ENCODE data around the gene RSPO1. TPM values are rescaled to one million over a fixed set of nuclear protein-coding genes. Genes with fewer than 3 reads are reported as not detected.

Gene RSPO1
- total RNA-seq, 1 donor from 2014 or later, result not detected

DNA sequence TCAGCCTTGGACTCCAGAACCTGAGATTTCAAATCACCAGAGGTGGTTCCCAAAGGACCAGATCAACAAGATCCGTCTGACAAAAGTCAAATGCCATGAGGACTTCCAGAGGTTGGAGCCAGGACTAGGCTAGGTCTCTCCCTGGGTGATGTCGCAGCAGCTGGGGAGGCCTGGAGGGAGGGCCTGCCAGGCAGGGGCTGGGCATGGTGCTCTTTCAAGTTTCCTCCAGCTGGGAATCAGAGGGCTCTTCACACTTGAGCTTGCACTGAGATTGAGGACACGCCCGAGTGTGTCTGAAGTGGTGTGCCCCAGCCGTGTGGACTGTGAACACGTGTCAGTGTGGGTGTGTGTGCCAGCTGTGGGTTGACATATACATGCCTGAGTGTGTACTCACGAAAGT, 21.3 kb upstream of the RSPO1 start:
- peaks cover 20% of the 10 kb centered on the region for H3K27me3 Mint-ChIP-seq (ENCODE audit: unreplicated experiment)
- H3K4me1 Mint-ChIP-seq (ENCODE audit: unreplicated experiment), result peaks cover 1% of the 10 kb centered on the region
- no peak for DNase-seq (ENCODE audit: extremely low spot score, unreplicated experiment)
- H3K9me3 Mint-ChIP-seq (ENCODE audit: unreplicated experiment), result no peaks in the 10 kb centered on the region
- no peak overlapping the region for H3K27ac Mint-ChIP-seq (ENCODE audit: unreplicated experiment)
- TF ChIP-seq, protein P1, sequence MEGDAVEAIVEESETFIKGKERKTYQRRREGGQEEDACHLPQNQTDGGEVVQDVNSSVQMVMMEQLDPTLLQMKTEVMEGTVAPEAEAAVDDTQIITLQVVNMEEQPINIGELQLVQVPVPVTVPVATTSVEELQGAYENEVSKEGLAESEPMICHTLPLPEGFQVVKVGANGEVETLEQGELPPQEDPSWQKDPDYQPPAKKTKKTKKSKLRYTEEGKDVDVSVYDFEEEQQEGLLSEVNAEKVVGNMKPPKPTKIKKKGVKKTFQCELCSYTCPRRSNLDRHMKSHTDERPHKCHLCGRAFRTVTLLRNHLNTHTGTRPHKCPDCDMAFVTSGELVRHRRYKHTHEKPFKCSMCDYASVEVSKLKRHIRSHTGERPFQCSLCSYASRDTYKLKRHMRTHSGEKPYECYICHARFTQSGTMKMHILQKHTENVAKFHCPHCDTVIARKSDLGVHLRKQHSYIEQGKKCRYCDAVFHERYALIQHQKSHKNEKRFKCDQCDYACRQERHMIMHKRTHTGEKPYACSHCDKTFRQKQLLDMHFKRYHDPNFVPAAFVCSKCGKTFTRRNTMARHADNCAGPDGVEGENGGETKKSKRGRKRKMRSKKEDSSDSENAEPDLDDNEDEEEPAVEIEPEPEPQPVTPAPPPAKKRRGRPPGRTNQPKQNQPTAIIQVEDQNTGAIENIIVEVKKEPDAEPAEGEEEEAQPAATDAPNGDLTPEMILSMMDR (IDR thresholded peaks at IDR 0.05), result no peak
- H3K4me3 Mint-ChIP-seq (ENCODE audit: unreplicated experiment), result no peak overlapping the region
- no peaks in the 10 kb centered on the region for H3K36me3 Mint-ChIP-seq (ENCODE audit: unreplicated experiment)

DNA sequence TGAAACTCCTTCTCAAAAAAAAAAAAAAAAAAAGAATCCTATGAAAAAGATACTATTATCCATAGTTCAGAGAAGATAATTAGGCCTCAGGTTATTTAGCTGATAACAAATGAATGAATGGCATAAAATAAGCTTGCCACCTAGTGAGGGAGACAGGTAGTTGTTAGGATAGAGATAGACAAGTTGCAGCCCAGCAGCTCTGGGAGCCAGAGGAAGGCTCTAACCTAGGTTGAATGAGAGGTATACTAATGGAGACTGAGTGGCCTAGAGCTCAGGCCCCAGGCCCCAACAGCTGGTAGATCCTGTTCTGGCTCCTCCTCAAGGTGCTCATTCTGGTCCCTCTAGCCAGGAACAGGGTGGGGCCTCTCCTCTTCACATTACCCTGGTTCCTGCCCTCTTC, 20.6 kb upstream of the RSPO1 start:
- H3K4me1 Mint-ChIP-seq (ENCODE audit: unreplicated experiment), result no peaks in the 10 kb centered on the region
- H3K4me3 Mint-ChIP-seq (ENCODE audit: unreplicated experiment), result no peak overlapping the region
- TF ChIP-seq, protein P1 (IDR thresholded peaks at IDR 0.05), result no peak
- peaks cover 18% of the 10 kb centered on the region for H3K27me3 Mint-ChIP-seq (ENCODE audit: unreplicated experiment)
- H3K27ac Mint-ChIP-seq (ENCODE audit: unreplicated experiment), result no peak overlapping the region
- no peaks in the 10 kb centered on the region for H3K36me3 Mint-ChIP-seq (ENCODE audit: unreplicated experiment)
- H3K9me3 Mint-ChIP-seq (ENCODE audit: unreplicated experiment), result no peaks in the 10 kb centered on the region
- DNase-seq (ENCODE audit: extremely low spot score, unreplicated experiment), result no peak

DNA sequence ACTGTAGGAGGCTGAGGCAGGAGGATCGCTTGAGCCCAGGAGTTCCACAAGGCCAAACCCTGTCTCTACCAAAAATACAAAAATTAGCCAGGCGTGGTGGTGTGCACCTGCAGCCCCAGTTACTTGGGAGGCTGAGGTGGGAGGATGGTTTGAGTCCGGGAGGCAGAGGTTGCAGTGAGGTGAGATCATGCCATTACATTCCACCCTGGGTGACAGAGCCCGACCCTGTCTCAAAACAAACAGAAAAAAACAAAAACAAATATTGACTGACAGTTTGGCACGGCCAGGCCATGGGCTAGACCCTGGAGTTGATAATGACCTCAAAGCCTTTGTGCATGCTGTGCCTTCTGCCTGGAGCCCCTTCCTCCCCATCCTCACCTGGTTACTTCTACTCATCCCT, 19.2 kb upstream of the RSPO1 start:
- H3K27ac Mint-ChIP-seq (ENCODE audit: unreplicated experiment), result no peak overlapping the region
- no peaks in the 10 kb centered on the region for H3K4me1 Mint-ChIP-seq (ENCODE audit: unreplicated experiment)
- H3K9me3 Mint-ChIP-seq (ENCODE audit: unreplicated experiment), result no peaks in the 10 kb centered on the region
- TF ChIP-seq, protein P1 (IDR thresholded peaks at IDR 0.05), result no peak
- H3K27me3 Mint-ChIP-seq (ENCODE audit: unreplicated experiment), result peaks cover 16% of the 10 kb centered on the region
- DNase-seq (ENCODE audit: extremely low spot score, unreplicated experiment), result no peak
- H3K36me3 Mint-ChIP-seq (ENCODE audit: unreplicated experiment), result no peaks in the 10 kb centered on the region
- H3K4me3 Mint-ChIP-seq (ENCODE audit: unreplicated experiment), result no peak overlapping the region

DNA sequence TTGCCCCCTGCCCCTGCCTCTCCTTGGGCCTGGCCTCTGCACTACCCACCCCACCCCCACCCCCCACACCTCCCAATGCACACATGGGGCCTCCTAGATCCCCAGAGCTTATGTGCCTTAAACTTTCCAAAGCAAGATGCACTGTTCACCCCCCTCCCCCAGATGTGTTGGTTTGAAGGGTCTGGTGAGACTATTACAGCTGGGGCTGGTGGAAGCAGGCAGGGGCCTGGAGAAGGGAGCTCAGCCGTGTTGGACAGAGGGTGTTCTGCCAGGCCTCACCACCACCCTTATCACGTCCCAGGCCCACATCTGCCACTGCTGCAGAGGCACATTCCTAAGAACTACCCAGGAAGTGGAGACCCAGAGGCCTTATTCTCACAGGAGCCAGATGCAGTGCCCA, 18.3 kb upstream of the RSPO1 start:
- Mint-ChIP-seq H3K36me3 (ENCODE audit: unreplicated experiment) (no peaks in the 10 kb centered on the region), H3K27ac (ENCODE audit: unreplicated experiment) (no peak overlapping the region), H3K9me3 (ENCODE audit: unreplicated experiment) (no peaks in the 10 kb centered on the region), H3K27me3 (ENCODE audit: unreplicated experiment) (peaks cover 11% of the 10 kb centered on the region), H3K4me3 (ENCODE audit: unreplicated experiment) (no peak overlapping the region), H3K4me1 (ENCODE audit: unreplicated experiment) (no peaks in the 10 kb centered on the region)
- no peak for DNase-seq (ENCODE audit: extremely low spot score, unreplicated experiment)
- TF ChIP-seq, protein P1 (IDR thresholded peaks at IDR 0.05), result no peak

DNA sequence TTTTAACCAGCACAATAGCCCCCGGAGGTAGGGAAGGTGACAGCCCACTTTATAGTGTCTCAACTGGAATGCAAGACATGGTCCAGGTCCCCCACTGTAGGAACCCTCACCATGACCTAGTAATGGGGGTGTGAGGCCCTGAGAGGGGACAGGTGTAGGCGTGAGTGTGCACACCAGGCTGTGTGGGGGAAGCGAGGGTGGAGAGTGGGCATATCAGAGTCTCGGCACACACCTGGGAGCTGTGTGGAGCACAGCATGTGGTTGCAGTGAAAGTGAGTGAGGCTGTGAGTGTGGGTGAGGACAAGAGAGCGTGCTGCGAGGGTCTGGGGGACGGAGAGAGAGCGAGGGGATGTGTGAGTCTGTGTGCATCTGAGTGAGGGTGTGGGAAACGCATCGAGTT, 17.1 kb upstream of the RSPO1 start:
- Mint-ChIP-seq H3K9me3 (ENCODE audit: unreplicated experiment) (no peaks in the 10 kb centered on the region), H3K36me3 (ENCODE audit: unreplicated experiment) (no peaks in the 10 kb centered on the region), H3K4me3 (ENCODE audit: unreplicated experiment) (no peak overlapping the region), H3K27me3 (ENCODE audit: unreplicated experiment) (peaks cover 12% of the 10 kb centered on the region), H3K4me1 (ENCODE audit: unreplicated experiment) (no peaks in the 10 kb centered on the region), H3K27ac (ENCODE audit: unreplicated experiment) (no peak overlapping the region)
- no peak for DNase-seq (ENCODE audit: extremely low spot score, unreplicated experiment)
- TF ChIP-seq, protein P1 (IDR thresholded peaks at IDR 0.05), result no peak
